GM19023 (cell line): Measurements from ENCODE around the gene GSTT2.
A peak's percentile ranks its signal among the peaks of the same experiment; 100 is the strongest.
"Not testable (repeated sequence)": the region's sequence is repeated elsewhere in the genome, so short reads cannot be mapped to it uniquely, and the experiment has no call there.

Experiments
- ATAC-seq: cut with Tn5 transposase; IDR thresholded peaks from one replicate; pipeline ENCODE4 v1.9.1; 2021; ENCODE audit warnings: mild to moderate bottlenecking, moderate library complexity; ENCODE audit not compliant: unreplicated experiment

GSTT2 gene

DNA sequence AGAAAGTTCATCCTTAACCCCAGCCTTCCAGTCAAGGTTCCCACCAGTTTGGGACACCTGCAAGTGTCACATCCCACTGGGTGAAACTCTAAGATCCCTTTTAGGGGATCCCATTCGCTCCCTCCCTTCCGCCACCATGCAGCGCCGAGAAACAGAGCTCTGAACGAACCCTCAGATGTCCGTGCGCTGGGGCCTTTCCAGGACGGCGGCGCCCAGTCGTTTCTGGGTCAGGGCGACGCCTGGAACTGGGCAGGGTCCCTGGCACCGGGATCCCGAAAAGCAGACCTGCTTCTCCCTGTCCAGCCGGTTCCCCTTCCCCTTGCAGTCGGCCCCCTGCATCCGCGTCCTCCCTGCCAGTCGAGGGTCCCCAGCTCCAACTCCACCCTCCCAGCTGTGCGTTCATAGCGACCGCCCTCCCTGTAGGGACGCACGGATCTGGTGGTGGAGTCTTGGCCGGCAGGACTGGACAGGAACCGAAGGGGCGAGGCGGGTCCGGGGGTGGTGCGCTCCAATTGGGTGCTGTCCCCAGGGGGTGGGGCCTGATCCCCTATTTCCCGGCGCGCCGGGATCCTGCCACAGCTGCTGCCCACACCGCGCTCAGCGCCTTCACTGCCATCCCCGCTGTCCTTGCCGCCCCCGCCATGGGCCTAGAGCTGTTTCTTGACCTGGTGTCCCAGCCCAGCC, at the start of gene GSTT2:
Gene GSTT2 (plus strand): TSS at position 578 of the 684 bp plus-strand sequence.
- not testable (repeated sequence) for ATAC-seq

DNA sequence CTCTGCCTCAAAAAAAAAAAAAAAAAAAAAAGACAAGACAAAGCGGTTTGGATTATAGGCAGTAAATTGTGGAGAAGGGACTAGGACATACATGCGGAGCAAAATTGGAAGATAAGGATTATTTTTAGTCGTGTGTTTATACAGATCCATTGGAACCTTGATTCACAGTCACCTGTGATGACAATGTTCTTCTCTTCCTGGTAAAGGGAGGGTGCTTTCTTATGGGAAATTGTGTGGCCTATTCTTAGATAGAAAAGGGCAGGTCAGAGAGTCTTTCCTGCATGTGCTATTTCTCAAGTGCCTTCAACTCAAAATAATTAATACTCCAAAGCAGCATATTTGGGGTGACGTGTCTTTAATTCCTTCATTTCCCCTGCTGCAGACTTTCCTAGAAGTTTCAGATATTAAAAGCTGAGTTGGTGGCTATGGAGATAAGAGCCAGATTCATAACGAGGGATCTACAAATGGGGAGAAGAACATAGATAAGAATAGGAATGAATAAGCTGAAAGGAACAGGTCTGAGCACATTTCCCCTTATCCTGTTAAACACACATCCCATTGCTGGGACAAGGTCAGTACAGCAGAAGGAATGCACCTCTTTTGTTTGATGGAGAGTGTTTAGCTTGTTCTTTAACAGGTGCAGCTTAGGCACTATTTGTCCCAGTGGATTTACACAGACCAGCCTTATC, 41.5 kb upstream of the GSTT2 start:
- no peak for ATAC-seq

DNA sequence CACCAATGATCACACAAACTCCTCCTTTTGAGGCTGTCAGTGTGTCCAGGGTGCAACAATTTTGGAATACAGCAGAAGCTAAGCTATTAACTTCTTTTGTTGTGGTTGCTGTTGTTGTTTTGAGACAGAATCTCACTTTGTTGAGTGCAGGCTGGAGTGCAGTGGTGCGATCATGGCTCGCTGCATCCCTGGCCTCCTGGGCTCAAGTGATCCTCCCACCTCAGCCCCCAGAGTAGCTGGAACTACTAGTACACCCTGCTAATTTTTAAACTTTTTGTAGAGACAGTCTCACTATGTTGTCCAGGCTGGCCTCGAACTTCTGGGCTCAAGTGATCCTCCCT, 40.9 kb upstream of the GSTT2 start:
- no peak for ATAC-seq

DNA sequence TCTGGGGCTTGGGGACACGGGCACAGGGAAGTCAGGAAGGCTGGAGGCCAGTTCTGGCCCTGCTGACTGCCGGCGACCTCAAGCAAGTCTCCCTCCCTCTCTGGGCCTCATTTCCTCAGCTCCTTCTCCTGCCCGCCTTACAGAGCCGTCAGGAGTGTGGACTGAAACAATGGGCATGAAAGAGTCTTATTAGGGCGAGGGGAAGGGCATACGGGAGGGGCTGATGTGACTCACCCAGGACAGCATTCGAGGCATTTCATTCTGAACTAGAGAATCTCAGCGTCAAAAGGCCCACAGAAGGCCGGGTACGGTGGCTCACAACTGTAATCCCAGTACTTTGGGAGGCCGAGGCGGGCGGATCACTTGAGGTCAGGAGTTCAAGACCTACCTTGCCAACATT, 39.8 kb upstream of the GSTT2 start:
- ATAC-seq = not testable (repeated sequence)

DNA sequence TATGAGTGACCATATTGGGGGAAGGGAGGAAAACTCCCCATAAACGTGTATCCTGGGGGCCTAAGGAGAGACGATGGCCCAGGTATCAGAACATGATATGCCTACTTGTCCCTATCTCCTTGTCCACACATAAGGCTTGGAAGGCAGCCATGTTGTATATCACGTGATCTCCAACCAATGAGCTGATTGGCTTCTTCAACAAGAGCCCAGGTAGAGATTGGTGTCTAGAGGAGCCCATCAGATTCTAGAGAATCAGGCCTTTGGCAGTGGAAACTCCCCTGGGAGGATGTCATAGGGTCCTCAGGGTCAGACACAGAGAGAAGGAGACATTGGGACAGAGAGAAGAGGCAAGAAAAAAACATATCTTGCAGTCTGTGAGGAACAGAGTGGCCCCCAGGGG, 32.5 kb upstream of the GSTT2 start:
- ATAC-seq = not testable (repeated sequence)

DNA sequence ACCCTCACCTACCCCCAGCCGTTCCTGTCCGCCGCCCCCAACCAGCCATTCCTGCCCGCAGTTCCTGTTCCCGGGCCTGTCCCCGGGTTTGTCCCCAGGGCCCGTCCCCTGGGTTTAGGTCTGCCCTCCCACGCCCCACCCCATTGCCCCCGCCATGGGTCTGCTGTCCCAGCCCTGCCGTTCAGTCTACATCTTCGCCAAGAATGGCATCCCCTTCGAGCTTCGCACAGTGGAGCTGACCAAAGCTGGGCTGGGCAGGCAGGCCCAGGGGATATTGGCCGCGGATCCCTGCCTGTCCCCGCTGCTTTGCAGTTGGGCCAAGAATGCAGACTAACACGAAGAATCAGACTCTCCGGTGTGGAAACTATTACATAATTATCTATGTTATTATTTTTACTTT, 30.2 kb upstream of the GSTT2 start:
- ATAC-seq = not testable (repeated sequence)

DNA sequence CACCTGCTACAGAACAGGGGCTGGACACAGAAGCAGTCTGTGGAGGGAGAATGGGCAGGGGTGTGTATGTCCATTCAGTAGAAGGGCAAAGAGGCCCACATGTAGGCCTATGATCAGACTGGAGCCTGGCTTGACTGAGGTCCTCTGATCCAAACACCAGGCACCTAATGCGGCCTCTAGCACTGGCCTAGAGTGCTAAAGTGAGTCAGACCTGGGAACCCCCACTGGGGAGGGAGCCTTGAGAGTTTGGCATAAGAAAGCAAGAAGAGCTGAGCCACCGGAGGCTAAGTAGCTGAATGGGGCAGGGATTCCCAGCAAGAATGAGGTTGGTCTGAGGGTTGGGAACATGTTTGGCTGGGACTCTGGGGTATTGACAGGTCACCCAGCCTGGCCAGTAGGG, 28.6 kb upstream of the GSTT2 start:
- not testable (repeated sequence) for ATAC-seq

DNA sequence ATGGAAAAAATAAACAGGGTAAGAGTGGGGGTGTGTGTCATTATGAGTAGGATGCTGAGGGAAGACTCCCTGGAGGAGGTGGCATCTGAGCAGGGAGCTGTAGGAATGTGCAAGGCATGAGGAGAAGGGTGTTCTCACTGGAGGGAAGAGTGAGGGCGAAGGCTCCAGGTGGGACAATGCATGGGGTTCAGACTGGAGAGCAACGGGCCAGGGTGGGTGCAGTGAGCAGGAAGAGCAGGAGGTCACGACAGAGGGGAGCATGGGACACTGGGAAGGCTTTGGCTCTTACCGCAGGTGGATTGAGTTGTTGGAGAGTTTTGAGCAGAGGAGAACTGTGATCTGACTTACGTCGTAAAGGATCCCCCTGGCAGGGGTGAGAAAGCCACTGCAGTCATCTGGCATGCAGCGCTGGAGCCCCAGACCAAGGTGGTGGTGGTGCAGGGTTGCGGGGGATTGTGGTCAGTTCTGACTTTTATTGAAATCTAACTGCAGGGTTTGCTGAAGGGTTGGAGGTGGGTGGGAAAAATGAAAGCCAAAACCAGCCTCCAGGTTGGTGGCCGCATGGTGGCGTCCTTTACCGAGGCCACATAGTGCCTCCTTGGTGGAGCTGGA, 27.0 kb upstream of the GSTT2 start:
- ATAC-seq = not testable (repeated sequence)

DNA sequence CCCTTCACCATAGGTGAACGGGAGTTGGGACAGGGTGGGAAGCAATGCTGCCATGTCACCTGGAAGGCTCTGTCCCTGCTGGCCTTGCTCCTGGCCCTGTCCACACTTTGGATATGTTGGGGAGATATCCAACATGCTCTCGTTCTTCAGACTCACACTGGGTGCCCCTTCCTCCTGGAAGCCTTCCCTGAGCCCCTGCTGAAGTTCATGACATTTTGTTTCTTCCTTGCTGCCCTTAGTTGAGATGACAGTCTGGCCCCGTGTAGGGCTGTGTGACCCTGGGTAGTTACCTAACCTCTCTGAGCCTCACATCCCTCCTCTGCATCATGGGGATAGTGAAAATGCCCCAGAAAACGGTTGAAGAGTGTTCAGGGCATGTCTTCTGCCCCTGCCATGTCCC, 26.4 kb upstream of the GSTT2 start:
- not testable (repeated sequence) for ATAC-seq

DNA sequence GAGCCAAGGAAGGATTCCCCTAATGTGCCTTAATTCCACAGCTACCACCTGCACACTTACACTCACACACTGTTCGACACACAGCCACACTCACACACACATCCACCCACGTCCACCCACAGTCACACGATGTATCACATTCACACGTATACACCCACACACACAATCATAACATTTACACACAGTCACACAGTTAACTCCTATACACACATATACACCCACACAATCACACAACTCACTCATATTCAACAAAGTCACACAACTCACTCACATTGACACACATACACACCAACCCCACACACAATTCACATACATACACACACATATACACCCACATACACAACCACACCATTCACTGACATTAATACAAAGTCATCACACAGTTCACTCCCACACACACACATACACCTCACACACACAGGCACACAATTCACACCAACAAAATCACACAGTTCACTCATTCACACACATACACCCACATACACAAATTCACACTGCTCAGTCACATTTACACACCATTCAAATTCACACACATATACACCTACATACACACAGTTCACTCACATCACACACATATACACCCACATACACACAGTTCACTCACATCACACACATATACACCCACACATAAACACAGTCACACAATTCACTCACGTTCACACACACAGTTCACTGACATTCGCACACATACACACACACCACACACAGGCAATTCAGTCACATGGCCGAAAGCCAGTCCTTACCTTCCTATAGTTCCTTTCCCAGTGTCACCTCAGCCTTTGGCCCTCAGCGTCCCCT, 25.5 kb upstream of the GSTT2 start:
- not testable (repeated sequence) for ATAC-seq

DNA sequence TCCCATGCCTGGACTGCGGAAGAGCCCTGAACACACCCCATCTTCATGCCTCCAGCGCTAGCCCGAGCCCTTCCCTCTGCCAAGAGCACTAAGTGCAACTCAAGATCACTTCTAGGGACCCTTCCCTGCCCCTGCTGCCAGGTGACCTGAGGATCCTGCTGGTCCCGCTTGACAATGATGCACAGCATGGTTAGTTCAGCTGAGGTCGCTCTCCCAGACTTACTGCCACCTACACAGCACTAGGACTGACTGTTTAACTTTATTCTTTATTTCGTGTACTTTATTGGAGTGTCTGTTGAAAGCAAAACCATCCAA, 25.0 kb upstream of the GSTT2 start:
- ATAC-seq = not testable (repeated sequence)

DNA sequence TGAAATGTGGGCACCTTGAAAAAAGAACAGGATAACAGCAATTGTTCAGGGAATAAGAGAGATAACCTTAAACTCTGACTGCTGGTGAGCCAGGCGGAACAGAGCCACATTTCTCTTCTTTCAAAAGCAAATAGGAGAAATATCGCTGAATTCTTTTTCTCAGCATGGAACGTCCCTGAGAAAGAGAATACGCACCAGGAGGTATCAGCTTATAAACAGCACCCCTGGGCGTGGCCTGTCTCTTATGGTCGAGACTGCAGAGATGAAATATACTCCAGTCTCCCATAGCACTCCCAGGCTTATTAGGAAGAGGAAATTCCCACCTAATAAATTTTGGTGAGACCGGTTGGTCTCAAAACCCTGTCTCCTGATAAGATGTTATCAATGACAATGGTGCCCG, 24.0 kb upstream of the GSTT2 start:
- not testable (repeated sequence) for ATAC-seq

DNA sequence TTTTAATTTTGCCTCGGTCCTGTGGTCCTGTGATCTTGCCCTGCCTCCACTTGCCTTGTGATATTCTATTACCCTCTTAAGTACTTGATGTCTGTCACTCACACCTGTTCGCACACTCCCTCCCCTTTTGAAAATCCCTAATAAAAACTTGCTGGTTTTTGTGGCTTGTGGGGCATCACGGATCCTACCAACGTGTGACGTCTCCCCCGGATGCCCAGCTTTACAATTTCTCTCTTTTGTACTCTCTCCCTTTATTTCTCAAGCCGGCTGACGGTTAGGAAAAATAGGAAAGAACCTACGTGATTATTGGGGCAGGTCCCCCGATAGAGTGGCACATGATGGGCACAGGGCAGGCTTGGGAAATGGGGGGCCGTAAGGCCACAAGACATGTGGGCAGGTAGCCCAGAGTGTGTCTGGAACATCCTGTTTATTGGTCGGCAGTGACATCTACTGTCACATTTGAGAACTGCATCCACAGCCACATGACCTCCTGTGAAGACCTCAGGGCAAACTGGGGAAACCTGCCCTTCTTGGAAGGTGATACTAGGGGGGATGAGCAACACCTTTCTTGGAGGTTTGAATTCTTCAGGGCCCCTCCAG, 23.5 kb upstream of the GSTT2 start:
- ATAC-seq = not testable (repeated sequence)

DNA sequence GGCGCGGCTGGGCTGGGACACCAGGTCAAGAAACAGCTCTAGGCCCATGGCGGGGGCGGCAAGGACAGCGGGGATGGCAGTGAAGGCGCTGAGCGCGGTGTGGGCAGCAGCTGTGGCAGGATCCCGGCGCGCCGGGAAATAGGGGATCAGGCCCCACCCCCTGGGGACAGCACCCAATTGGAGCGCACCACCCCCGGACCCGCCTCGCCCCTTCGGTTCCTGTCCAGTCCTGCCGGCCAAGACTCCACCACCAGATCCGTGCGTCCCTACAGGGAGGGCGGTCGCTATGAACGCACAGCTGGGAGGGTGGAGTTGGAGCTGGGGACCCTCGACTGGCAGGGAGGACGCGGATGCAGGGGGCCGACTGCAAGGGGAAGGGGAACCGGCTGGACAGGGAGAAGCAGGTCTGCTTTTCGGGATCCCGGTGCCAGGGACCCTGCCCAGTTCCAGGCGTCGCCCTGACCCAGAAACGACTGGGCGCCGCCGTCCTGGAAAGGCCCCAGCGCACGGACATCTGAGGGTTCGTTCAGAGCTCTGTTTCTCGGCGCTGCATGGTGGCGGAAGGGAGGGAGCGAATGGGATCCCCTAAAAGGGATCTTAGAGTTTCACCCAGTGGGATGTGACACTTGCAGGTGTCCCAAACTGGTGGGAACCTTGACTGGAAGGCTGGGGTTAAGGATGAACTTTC, 18.7 kb upstream of the GSTT2 start, which contains the start of gene GSTT2B:
Gene GSTT2B (minus strand): TSS at position 112 of the 688 bp plus-strand sequence. CDS start 64 bp downstream, at position 48.
- not testable (repeated sequence) for ATAC-seq

DNA sequence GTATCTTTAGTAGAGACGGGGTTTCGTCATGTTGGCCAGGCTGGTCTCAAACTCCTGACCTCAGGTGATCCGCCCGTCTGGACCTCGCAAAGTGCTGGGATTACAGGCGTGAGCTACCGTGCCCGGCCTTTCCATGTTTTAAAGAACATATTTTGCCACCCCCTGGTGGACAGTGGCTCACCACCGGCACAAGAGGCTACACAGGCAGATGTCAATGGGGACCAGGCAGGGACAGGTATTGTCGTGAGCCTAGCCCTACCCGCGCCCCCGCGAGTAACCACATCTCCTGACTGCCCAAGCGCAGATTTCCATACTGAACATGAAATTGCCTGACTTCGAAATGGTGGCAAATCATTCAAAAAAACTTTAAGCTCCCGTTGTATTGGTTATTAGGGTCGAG, 13.8 kb upstream of the GSTT2 start:
- peak; percentile 43 for ATAC-seq

DNA sequence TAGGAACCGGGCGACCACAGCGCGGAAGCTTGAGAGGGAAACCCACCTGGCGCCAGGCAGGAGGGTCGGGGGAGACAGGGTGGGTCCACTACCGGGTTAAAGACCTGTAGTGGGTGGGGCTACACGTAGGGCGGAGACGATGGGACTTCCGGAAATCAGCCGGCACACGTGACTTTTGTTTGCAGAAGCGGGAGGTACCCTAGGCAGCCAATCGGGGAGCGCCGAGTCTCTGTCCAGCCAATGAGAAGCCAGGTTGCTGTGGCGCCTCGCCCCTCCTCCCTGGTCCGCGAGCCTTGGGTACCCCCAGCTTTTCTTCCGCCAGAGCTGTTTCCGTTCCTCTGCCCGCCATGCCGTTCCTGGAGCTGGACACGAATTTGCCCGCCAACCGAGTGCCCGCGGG, 13.4 kb upstream of the GSTT2 start, which contains the start of gene DDTL:
Gene DDTL (plus strand): TSS at position 321 of the 400 bp plus-strand sequence. CDS start 27 bp downstream, at position 348.
- ATAC-seq = peak; percentile 91

DNA sequence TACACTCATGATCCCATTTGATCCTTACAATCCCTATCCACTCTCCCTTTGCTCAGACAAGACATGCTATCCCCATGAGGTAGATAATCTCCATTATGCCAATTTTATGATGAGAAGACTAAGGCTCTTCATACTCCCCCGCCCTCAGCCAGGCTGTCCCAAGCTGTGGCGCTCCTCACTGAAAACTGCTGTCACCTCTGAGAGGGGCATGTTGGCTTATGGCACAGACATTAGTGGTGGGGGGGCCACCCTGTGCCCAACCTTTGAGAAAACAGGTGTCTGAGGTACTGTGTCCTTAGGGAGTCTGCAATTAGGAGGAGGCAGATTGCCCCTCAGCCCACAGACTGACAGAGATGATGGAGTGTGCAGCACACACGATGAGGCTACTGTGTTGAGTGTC, 10.9 kb upstream of the GSTT2 start:
- ATAC-seq = no peak

DNA sequence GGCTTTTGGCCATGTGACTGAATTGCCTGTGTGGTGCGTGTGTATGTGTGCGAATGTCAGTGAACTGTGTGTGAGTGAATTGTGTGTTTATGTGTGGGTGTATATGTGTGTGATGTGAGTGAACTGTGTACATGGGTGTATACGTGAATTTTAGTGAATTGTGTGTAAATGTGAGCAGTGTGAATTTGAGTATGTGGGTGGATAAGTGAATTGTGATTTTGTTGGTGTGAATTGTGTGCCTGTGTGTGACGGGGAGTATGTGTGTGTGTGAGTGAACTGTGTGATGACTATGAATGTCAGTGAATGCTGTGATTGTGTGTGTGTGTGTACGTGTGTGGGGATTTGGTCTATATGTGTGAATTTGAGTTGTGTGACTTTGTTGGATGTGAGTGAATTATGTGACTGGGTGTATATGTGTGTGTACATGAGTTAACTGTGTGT, 9.7 kb upstream of the GSTT2 start:
- no peak for ATAC-seq

DNA sequence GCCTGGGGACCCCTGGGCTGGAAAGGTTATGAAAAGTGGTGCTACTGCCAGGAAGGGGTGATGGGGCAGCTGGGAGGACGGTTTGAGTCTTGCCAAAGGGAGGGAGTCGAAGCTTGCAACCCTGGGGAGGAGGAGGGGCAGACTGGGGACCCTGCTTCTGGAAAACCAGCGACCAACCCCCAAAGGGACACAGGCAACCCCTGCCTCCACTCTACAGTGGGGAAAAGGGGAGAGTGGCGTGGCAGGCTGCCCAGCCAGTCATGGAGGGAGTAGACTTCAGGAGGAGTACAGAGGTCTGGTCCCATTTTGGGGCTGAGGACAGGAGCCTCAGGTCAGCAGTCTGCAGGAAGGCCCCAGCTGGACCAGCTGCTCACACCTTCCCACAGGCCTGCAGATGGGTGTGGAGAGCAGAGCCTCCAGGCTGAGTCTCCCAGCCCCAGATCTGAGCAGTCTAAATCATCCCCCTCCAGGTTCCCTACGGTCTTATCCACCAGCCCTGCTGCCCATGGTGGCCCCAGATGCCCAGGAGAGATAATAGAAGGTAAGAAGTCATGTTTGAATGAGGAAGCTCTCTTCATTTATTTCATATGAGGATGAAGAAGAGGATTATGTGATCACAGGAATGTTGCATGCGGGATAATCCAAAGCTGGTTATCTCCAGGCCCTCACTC, 9.0 kb upstream of the GSTT2 start:
- no peak for ATAC-seq

DNA sequence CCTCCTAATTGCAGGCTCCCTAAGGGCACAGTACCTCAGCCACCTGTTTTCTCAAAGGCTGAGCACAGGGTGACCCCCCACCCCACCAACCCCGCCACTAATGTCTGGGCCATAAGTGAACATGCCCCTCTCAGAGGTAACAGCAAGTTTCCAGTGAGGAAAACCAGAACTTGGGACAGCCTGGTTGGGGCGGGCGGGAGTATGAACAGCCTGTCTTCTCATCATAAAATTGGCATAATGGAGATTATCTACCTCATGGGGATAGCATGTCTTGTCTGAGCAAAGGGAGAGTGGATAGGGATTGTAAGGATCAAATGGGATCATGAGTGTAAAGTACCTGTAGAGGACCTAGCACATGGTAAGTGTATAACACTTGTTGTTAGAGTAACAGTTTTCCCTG, 8.0 kb upstream of the GSTT2 start:
- not testable (repeated sequence) for ATAC-seq
